Fibroblast of pulmonary artery (primary cell): ENCODE results near the gene CLDN5.

ENCODE experiments used
- DNase-seq: peaks from one replicate; pipeline ENCODE4 v3.0.0-alpha.2; 2010; ENCODE audit warnings: low read depth
- H3K4me3 ChIP-seq: replicated peaks from 2 replicates; pipeline ENCODE4 v1.5.1; 2011; ENCODE audit warnings: low read depth, mild to moderate bottlenecking, control low read depth, low read length, moderate library complexity
- TF ChIP-seq, protein P1 (sequence below): IDR thresholded peaks from 2 replicates; pipeline ENCODE4 v1.5.1; 2011; ENCODE audit warnings: mild to moderate bottlenecking, control low read depth, low read length, inconsistent platforms; ENCODE audit errors: missing control alignments

The CLDN5 gene

DNA sequence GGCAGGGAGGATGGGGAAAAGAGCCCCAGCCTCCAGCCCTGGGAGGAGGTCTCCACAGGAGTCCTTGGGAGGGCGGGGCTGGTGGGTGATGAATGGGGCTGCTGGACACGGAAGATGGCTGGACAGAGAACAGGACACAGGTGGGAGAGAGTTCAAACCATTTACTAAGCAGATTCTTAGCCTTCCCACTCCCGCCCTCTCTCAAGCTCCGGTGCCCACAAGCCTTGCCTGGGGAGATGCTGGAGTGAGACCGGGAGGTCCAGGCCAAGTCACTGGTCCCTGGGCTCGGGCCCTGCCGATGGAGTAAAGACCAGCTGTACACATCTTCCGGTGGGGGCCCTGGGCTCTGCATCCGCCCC is 1.4 kb downstream of the CLDN5 start:
- TF ChIP-seq, protein P1, sequence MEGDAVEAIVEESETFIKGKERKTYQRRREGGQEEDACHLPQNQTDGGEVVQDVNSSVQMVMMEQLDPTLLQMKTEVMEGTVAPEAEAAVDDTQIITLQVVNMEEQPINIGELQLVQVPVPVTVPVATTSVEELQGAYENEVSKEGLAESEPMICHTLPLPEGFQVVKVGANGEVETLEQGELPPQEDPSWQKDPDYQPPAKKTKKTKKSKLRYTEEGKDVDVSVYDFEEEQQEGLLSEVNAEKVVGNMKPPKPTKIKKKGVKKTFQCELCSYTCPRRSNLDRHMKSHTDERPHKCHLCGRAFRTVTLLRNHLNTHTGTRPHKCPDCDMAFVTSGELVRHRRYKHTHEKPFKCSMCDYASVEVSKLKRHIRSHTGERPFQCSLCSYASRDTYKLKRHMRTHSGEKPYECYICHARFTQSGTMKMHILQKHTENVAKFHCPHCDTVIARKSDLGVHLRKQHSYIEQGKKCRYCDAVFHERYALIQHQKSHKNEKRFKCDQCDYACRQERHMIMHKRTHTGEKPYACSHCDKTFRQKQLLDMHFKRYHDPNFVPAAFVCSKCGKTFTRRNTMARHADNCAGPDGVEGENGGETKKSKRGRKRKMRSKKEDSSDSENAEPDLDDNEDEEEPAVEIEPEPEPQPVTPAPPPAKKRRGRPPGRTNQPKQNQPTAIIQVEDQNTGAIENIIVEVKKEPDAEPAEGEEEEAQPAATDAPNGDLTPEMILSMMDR = no peak
- peak overlapping the region; percentile 35 for H3K4me3 ChIP-seq
- DNase-seq = no peak

DNA sequence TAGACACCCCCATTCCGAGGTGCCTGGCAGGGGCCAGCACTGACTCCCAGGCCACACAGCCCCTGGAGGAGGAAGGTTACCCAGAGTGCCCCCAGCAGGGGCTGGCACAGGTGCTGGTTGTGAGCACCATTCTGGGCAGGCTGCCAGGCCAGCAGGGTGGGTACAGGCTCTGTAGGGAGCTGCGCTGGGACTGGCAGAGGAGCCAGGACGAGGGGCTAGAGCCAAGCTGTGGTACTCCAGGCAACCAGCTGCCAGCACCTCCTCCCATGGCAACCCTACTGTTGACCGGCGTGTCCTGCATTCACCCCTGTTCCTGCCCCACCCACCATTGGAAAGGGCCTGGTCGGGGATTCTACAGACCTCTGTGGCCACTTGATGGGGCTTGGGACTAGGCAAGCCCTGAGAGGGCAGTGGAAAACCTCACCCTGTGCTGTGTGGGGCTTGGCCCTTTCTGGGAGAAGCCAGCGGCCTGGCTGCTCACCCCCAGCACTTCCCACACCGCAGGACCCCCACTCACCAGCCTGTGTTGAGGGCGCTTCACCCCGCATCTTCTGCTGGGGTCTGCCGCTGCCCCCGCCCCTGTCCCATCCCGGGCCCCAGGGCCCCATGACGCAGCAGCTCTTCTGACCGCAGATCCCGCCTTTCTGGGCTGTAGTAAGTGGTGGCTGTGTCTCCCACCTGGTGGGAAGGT is 1.9 kb downstream of the CLDN5 start:
- DNase-seq = no peak
- TF ChIP-seq, protein P1 = no peak
- H3K4me3 ChIP-seq = no peak overlapping the region

DNA sequence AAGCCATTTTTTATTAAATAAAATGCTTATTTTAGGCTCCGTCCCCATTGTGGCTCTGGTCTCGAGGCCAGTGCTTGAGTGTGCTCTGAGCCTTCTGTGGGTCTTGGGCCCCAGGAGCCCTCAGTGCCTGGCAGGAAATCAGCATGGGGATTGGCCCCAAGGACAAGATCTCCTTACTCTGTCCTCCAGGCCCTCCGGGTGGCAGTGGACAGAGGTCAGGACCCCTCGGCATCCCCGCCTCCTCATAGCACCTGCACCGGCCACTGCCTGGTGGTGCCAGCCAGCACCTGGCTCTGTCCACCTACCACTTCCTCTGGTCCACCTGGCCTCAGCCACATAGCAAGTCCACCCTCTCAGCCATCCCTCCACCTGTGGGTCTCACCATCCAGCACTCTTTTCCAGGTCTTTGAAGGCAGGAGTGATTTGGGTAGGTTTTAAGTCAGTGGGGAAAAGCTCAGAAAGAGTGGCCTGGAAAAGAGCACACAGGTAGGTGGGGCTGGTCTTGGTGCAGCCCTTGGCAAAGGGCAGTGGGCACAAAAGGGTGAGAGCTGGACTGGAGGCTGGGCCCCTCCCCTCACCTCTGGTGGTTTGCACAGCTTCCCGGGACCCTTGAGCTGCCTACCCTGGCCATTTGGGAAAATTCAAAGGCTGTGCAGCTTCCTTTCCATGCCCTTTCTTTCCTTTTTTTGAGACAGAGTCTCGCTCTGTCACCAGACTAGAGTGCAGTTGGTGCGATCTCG is 3.5 kb downstream of the CLDN5 start:
- no peak for DNase-seq
- TF ChIP-seq, protein P1 = no peak
- H3K4me3 ChIP-seq = no peak overlapping the region

DNA sequence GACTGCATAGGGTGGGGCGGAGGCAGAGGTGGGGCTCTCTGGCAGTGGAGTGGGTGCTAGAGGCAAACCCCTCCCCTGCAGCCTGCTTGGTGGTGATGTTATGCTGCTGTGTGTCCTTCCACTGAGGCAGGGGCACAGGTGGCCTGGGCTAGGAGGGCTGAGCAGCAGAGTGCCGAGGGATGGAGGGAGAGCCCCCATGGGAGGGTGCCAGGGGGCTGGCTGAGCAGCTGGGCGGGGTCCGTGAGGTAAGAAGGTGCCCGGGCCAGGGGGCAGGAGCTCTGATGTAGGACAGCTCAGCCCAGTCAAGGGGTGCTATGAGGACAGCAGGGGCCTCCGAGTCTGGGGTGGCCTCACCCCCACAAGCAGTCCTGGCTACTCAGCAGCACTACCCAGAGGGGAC is 4.2 kb downstream of the CLDN5 start:
- H3K4me3 ChIP-seq = no peak overlapping the region
- TF ChIP-seq, protein P1 = no peak
- no peak for DNase-seq

DNA sequence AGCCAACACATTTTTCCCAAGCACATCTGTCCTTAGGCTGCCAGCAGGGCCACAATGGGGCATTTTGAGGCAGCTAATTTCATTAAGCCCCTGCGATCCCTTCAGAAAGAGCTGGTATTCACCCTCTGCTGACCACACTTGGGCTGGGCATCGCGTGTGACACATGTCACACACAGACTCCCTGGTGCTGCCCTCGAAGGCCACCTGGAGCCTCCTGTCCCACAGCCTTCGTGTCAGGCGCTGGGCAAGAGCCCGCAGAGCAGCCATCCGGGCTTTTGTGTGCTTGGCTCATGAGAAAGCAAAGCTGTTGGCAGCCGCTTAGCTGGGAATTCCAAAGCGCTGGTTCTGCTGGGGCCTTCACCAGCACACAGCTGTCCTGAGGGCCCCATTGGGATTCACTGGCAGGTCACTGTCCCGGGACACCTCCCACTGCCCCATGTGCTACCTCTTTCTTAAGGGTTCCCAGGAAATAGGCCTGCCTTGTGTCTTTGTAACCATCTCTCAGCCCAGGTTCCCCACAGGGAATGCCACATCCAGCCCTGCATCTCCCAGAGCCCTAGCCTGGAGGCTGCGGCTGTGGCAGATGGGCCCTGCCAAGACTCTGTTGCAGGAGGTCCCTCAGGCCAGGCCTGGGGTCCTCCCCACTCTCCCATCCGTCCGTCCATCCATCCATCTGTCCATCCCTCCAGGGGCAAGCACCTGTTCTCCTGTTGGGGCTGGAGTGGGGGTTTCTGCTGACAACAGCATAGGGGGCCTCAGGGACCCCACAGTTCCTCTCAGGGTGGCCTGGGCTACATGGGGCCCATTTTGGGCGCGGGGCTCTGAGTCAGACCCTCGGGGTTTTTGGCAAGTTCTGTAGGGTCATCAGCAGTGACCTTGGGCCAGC is 4.9 kb downstream of the CLDN5 start:
- H3K4me3 ChIP-seq = no peak overlapping the region
- DNase-seq = no peak
- TF ChIP-seq, protein P1 = no peak

DNA sequence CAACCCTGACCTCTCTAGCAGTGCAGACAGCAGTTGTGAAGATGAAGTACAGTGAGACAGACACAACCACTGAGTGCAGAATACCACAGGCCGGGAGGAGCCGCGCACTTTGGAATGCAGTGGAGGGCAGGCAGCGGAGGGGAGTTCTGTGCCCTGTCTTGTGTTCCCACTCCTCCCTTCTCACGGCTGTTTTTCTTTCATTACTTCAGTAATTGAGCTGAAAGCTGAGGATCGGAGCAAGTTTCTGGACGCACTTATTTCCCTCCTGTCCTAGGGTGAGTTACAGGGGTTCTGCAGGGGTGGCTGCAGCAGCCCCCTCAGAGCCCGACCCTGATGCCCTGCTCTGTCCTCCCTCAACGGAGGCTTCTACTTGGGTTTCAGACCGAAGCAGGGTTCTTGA is 5.6 kb downstream of the CLDN5 start:
- DNase-seq = no peak
- no peak overlapping the region for H3K4me3 ChIP-seq
- TF ChIP-seq, protein P1 = no peak
